Fibroblast of gingiva (primary cell): ENCODE measurements around the gene TEX2.
"Not testable (repeated sequence)": the region's sequence is repeated elsewhere in the genome, so short reads cannot be mapped to it uniquely, and the experiment has no call there.

Experiments used
- DNase-seq: peaks from one replicate; pipeline ENCODE4 v3.0.0-alpha.2; 2011; ENCODE audit warnings: low read depth

The TEX2 gene

DNA sequence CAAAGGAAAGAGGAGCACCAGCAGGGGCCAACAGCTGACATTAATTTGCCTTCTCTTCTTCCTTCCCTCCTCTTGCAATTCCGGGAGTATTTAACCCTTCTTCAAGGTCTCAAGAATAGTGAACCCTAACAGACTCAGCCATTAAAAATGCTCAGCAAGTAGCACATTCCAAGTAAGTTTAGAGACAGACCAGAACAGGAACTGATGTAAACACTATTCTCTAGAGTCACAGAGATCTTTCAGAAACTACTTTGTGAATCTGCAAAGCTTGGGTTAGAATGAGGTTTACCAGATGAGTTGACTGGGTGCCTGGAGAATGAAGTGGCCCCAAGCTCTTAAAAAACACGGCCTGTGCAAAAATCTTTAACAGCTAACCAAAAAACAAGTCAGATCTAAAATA lies 50.9 kb downstream of the TEX2 start:
- peak; percentile 41 for DNase-seq

DNA sequence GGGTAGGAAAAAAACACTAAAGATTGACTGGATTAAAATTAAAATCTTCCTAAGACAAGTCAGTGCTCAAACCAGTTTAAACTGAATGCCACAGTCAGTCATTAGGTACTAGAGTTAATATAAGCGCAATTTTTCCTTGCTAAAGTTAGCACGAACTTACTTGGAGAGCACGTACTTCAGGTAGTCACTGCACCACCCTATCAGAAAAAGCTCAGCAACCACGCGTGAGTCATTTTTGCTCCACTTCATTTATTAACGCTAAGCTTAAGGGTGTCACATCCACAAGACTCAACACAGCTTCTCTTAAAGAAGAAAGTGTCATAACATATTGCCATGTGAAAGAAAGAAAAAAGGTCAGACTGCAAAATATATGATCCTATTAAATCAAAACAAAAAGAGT lies 53.1 kb downstream of the TEX2 start:
- no peak for DNase-seq

DNA sequence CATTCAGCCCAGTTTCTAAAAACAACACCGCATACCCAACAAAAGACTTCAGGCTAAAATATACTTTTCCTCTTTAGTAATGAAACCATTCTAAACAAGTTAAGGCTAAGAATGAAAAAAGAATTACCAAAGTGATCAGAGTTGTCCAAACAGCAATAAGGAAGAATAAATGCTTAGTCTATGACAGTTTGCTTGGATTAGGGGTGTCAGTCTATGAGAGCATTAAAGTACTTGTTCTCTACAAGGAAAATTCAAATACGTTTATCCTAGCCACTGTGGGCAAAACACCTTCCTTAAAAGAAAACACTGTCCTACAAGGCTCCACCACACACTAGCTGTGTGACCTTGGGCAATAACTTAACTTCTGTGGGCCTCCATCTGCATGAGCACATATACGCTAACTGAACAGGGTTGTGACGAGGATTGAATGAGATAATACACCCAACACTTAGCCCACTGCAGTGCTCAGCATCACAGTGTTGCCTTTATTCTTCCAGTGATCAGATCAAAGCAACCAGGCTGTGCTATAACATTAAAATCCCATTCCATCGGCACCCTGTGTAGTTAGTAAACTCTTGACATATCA lies 53.6 kb downstream of the TEX2 start:
- no peak for DNase-seq

DNA sequence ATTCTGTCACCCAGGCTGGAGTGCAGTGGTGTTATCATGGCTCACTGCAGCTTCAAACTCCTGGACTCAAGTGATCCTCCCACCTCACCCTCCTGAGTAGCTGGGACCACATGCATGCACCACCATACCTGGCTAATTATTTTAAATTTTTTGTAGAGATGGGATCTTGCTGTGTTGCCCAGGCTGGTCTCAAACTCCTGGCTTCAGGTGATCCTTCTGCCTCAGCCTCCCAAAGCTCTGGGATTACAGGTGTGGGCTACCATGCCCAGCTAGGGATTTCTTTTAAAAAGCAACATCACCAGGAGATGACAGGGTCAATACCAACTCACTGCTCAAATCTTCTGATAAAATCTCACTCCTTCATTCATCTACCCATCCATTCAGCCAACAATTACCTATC lies 54.4 kb downstream of the TEX2 start:
- not testable (repeated sequence) for DNase-seq

DNA sequence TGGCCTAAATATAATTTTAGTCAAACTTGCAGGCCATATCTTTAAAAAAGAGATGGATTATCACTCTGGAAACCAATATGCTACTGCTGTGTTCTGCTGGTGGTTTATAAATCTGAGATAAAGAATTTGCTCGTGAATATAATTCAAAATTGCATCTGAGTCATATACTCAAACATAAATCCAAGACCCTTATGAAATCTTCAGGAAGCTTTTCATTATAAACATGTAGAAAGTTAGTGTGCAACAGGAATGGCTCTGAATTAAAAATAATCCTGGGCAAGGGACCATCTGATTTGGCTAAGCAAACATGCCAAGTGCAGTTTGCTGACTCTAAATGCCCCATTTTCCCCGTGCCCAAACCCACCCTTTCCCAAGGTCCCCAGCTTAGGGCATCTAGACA lies 57.3 kb downstream of the TEX2 start:
- DNase-seq = no peak

DNA sequence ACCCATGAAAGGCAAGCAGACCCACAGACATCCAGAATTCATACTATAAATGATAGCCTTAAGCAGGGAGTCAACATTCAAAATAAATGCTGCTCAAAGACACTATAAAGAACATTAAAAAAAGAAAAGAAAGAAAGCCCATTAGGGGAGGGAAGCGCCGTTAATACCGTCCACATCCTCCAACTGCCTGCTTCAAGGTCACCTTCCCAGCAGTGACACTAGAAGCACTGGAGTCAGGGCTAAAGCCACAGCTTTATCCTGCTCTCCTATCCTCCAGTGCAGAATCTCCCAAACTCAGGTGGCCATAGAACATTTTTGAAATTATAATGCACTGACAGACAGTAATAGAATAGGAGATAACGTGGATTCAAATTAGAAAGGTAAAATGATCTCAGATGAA lies 59.4 kb downstream of the TEX2 start:
- no peak for DNase-seq

DNA sequence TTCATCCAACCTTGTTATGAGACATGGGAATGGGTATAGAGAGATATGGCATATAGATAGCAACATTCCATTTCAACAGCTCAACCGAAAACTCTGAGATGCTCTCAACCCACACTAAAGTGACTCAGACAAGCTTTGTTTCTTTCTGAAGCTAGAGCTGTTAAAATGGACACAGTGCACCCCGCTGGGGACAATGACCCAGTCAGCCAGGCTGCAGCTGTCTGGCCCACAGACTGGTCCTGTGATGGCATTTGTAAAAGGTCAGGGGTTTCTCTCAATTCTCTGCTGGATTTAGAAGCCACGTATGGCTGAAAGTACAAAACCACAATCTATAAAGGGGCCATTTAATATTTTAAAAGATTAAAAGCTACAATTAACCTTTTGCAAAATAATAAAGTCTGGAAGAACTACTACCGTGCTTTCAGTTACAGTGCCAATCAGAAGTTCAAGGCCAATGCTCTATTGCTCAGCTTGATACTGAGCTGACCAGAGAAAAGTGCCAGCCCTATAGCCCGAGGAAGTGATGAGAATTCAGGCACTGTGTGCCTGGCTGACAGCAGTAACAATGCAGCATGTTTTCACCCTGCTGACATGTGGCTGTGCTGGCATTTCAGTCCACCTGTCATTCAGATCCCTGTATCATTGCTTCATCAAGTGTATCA lies 60.2 kb downstream of the TEX2 start:
- DNase-seq = no peak

DNA sequence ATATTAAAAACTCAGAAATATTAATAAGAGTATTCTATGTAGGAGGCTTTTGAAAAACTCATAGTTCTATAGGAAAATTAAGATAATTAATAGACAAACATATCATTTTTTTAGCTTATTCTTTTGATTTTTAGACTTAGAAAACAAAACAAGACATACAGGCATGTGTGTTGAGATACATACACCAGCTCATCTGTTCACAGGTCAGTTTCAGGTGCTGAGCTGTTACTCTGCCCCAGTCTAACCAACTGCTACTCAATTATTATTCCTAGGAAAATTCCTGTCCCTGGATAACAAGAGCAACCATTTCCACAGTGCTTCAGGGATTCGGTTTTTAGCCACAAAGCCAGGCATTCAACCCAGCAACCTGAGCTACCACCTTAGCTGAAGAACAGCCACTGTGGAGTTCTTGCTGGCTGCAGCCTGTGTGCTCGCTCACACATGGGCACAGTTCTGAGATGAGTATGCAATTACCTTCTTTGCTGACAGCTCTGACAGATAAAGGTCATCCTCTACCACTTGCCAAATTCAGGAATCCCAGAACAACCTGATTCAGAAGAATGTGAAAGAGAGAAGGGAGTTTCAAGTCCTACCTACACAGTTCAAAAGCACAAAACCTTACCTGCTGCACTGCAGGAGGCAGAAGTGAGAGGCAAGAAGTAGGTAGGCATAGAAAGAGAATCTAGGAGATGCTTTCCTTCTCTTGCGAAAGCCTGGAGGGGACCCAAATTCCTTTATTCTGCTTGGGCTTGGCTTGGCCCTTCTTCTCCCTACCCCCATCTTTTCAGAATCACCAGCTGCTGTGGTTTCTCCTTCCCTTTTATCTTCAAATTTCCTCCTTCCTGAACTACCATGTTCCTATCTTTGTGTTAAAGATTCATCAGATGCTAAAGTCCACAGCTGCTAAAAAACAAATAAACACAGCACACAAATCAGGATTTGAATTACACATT lies 62.7 kb downstream of the TEX2 start:
- peak; percentile 44 for DNase-seq

DNA sequence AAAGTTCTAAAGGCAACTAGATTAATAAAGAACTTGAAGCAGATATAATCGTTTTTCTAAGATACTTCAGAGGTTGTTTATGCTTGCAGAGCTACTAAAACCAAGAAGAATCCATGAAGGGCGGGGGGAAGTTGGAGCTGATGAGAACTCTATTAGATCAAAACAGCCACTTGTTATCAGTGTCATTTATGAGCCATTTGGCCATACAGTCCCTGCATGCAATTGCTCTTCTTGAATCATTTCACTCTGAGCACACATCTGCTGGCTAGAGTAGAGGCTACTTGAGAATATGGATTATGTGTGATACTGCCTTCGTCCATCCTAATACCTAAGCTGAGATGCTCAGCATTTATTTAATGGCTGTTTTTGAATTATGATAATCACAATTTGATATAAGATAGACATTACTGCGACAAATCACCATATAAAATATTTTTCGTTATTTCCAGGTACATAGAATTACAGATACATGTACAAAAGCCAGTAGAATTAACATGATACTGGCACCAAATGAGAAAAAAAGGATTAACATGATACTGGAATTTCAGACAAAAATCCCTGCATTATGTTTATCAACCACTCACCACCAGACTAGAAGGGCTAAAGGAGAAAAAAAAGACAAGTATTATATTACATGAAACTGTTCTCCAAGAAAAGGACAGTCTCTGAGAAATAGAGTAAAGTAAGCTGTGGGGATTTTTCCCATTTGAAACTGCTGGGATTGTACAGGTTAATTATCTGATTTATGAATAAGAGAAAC lies 64.5 kb downstream of the TEX2 start:
- no peak for DNase-seq

DNA sequence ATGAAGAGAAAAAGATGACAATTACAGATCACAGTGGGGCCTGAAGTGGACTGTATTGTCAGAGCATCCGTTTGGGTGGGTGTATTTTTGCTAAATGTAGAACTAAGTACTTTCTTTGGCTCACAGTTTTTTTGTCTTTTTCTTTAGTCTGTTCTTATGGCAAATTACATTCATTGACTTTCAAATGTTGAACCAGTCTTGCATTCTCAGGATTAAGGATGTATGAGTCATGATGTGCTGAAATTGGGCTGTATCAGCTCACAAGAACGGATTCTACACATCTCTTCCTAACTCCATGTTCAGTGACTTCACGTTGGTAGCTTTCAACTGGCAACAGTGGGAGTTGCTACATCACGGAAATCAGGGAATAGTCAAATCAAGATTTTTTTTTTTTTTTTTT lies 66.5 kb downstream of the TEX2 start:
- peak; percentile 63 for DNase-seq

DNA sequence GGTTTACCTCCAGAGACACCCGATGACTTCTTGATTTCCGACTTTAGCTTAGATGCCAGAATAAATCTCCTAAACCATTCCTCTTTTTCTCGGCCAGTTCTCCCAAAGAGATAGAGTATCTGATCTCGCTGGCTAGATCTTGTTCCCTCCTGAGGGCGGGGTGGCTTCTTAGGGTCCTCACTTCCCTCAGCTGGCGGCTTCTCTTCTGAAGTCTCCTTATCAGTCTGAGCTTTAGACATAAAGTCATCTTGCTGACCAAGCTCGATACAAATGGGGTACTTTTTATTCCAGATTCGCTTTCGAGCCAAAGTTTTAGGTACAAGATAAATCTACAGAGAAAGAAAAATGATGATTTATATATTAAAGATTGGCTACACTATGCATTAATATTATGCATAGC lies 69.5 kb downstream of the TEX2 start:
- no peak for DNase-seq

DNA sequence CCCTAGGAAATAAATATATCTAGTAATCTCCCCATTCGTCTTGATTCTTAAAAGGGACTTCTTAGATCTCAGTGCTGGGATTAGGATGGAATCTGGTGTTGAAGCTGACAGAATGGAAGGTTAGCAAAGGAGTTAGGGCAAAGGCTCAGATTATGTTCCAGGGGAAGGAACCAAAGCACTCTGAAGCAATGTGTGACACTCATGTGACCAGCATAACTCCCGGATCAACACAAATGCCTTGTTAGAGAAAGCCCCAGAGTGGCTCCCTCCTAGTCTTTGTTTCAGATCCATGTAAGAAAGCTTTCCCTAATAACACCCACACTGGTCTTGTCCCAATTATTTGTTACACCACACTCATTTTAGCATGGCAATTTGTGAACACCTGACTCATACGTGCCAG lies 70.5 kb downstream of the TEX2 start:
- DNase-seq = no peak

DNA sequence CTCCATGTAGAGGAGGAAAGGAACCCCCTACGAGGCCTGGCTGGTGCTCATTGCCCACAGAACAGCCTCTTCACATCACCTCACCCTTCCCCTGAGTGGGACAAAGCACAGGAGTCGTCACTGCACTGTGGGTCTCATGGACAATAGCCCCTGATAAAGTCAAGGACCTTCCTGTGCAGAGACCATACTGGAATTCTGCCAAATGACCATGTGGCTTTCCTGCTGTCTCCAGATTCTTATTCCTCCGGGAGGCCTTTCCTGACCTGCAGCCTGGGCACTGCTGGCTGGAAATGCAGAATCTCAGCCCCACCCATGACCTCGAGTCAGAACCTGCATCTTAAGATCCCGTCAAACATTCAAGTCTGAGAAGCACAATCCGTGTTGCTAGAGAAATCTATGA lies 72.6 kb downstream of the TEX2 start:
- no peak for DNase-seq

DNA sequence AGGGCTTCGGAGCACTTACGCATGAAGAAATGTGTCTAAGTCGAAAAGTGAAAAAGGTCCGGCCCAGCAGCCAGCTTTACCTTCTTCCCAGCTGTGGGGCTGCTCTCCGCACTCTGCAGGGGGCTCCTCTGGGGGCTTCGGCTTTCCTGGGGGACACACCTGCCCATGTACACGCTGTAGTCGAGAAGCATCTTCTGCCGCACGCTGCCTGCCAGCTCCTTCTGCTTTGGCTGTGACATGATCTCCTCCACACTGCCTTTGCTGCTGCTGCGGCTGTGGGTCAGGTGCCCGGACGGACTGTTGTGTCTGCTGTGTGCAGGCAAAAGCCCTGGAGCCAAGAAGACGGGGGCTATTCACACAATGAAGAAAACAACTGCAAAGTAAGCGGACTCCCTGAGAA lies 75.0 kb downstream of the TEX2 start:
- no peak for DNase-seq

DNA sequence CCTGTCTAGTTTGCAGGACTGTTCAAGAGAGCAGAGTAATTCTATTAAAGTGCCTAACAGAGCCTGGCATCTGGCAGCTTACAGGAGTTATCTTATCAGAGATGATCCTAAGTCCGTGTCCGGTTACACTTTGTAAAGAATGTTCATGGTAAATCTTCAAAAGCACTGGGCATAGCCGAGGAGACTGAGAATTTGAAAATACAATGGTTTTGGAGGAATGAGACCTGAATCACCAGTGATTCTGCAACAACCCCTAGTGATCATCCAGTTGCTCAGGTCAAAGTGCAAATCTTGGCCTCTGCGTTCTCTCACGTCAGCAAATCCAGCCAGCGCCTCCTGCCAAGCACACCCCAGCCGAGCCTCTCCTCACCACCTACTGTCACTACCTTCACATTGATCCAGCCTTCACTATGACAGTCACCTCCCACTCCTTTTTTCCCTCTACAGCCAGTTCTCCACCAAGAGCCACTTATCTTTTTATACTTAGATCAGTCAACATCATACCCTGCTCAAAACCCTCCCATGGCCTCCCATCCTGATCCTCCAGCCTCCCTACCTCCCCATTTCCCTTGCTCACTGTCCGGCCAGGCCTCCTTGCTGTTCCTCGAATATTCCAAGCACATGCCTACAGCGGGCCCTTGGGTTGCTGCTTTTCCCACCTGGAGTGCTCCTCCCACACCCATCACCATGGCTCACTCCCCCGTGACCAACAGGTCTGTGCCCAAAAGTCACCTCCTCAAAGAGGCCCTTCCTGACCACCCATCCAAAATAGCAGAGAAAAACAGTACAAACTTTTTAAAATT lies 75.8 kb downstream of the TEX2 start:
- no peak for DNase-seq

DNA sequence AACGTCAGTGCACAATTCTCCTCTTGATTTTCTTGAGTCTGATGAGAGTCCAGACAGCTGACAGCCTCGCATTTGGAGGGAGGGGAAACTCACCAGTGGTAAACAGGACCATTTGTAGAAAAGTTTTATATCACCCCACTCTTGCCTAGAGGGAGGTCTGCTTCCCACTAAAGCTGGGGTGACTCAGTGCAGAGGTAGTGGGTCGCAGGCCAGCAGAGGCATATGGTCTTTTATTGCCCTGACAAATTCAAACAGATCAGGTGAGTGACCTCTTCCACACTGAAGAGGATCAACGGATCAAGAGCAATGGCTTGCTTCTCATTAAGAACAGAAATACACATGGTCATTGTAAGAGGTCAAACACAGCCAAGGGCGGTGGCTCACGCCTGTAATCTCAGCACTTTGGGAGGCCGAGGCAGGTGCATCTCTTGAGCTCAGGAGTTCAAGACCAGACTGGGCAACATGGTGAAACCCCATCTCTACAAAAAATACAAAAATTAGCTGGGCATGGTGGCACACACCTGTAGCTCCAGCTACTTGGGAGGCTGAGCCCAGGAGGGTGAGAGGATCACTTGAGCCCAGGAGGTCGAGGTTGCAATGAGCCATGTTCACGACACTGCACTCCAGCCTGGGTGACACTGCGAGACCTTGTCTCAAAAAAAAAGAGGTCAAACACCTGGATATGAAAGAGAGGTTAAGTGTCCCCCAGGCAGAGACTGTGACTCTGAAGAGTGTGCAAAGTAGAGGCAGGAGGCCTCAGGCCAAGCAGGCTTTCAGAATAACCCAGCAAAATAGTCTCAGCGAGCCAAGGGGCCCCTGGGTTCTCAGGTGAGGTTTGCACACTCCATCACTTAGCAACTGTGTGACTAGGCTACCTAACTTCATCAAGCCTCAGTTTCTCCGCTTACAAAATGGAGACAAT lies 76.6 kb downstream of the TEX2 start:
- DNase-seq = no peak

DNA sequence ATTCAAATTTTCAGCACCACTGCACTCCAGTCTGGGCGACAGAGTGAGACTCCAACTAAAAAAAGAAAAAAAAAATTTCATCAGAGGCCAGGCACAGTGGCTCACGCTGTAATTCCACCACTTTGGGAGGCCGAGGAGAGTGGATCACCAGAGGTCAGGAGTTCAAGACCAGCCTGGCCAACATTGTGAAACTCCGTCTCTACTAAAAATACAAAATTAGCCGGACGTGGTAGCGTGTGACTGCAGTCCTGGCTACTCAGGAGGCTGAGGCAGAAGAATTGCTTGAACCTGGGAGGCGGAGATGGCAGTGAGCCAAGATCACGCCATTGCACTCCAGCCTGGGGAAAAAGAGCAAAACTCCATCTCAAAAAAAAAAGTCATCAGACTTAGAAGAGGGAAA lies 77.5 kb downstream of the TEX2 start:
- not testable (repeated sequence) for DNase-seq

DNA sequence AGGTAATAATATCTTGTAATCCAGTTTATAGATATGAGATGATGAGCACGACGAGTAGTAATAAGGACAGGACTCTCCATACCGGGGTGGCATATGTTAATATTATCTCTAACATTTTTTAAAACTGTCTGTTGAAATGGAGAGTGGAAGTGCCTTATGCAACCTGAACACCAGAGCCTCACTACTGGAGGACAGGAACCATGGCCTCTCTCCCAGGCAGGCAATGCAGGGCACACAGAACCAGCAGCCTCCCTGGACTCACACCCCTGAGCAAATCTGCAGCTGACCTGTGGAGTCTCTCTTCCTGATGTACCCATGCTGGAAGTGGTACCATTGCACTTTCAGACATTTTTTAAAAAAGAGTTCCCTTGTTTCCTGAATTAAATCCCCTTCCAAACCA lies 78.0 kb downstream of the TEX2 start:
- DNase-seq = no peak

DNA sequence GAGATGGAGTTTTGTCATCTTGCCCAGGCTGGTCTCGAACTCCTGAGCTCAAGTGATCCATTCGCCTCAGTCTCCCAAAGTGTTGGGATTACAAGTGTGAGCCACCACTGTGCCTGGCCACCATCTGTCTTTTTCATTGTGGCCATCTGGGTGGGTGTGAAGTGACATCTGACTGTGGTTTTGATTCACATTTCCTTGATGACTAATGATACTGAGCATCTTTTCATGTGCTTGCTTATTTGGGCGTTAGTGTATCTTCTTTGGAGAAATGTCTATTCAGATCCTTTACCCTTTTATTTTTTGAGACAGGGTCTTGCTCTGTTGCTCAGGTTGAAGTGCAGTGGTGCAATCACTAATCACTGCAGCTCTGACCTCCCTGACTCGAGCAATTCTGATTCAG lies 79.2 kb downstream of the TEX2 start:
- peak; percentile 28 for DNase-seq

DNA sequence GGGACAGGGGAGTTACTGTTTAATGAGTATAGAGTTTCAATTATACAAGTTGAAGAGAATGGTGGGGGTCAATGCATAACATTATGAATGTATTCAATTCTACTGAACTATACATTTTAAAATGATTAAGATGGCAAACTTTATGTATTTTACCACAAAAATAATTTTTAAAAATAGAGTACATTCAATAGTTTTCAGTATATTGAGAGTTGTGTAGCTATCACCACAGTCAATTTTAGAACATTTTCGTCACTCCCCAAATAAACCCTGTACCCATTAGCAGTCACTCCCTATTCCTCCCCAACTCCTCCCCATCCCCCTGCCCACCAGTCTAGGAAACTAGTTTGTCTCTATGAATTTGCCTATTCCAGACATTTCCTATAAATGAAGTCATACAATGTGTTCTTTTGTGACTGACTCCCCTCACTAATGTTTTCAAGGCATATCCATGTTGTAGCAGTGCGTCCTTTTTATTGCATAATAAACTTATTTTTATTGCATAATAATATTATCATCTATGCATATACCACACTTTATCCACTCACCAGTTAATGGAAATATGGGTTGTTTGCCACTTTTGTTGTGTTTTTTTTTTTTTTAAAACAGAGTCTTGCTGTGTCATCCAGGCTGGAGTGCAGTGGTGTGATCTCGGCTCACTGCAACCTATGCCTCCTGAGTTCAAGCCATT lies 80.6 kb downstream of the TEX2 start:
- no peak for DNase-seq
